Kidney epithelial cell (primary cell): ENCODE data around the gene TMEM132D. TPM values are rescaled to one million over a fixed set of nuclear protein-coding genes. Genes with fewer than 3 reads are reported as not detected.

Experiments used
- DNase-seq: peaks from one replicate; pipeline ENCODE4 v3.0.0-alpha.2; 2010; ENCODE audit warnings: low read depth
- H3K27me3 ChIP-seq: 2 replicates; pipeline ENCODE4 v1.6.0; 2011; ENCODE audit warnings: low read length; ENCODE audit not compliant: control insufficient read depth, insufficient read depth
- H3K36me3 ChIP-seq: 2 replicates; pipeline ENCODE4 v1.5.1; 2011; ENCODE audit warnings: low read length; ENCODE audit not compliant: control insufficient read depth, insufficient read depth
- H3K4me3 ChIP-seq: 2 replicates; pipeline ENCODE4 v1.5.1; 2011; ENCODE audit warnings: low read depth, mild to moderate bottlenecking, control low read depth, low read length
- total RNA-seq: library from RNA; depleted of rRNA; stranded (reverse); fragments of >200 nt; gene quantifications from 2 replicates; pipeline ENCODE4 v1.2.3, GENCODE V29; 2015
- TF ChIP-seq, protein P1 (sequence below): IDR thresholded peaks from 2 replicates; pipeline ENCODE4 v1.5.1; 2011; ENCODE audit warnings: mild to moderate bottlenecking, moderate library complexity, low read length, control low read depth, inconsistent platforms; ENCODE audit not compliant: insufficient read depth, poor library complexity, severe bottlenecking

The TMEM132D gene
- total RNA-seq, 1 donor from 2014 or later, result 6.4 TPM

DNA sequence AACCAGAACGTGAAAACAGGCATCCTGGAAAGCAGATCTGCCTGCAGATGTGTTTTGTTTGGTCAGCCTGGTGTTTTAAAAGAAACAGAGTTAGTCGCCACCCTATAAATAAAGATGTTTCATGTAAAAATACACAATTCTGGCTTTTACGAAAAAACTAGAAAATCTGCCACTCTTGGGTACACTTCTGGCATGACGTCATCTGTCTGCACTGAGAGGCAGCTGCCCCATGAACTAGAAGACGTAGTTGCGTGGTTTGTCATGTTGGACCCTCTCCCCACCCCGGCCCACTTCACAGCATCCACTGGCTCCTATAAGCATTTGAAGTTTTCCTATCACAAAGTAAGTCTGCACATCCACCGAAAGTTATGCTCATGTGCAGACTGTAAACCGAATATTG is 658.1 kb downstream of the TMEM132D start:
- Histone ChIP-seq H3K27me3 (no peaks in the 10 kb centered on the region), H3K36me3 (no peaks in the 10 kb centered on the region), H3K4me3 (no peak overlapping the region)
- TF ChIP-seq, protein P1, sequence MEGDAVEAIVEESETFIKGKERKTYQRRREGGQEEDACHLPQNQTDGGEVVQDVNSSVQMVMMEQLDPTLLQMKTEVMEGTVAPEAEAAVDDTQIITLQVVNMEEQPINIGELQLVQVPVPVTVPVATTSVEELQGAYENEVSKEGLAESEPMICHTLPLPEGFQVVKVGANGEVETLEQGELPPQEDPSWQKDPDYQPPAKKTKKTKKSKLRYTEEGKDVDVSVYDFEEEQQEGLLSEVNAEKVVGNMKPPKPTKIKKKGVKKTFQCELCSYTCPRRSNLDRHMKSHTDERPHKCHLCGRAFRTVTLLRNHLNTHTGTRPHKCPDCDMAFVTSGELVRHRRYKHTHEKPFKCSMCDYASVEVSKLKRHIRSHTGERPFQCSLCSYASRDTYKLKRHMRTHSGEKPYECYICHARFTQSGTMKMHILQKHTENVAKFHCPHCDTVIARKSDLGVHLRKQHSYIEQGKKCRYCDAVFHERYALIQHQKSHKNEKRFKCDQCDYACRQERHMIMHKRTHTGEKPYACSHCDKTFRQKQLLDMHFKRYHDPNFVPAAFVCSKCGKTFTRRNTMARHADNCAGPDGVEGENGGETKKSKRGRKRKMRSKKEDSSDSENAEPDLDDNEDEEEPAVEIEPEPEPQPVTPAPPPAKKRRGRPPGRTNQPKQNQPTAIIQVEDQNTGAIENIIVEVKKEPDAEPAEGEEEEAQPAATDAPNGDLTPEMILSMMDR, result no peak
- no peak for DNase-seq

DNA sequence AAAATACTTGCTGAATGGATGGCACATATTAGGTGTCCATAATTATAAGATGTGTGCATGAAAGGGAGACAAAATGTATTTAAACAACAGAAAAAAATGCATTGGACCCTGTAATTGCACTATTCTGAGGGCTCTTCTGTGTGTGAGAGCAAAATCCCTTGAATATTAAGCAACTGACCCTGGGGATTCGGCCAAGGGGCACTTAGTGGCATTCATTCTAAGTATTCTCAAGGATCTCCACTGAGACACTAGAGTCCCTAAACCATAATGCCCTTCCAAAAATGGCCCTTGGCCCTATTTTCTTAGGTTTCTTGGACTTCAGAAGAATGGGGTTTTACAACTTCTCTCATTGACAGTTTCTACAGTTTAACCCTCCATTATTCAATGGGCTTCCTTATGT is 662.0 kb downstream of the TMEM132D start:
- Histone ChIP-seq H3K4me3 (no peak overlapping the region), H3K27me3 (no peaks in the 10 kb centered on the region), H3K36me3 (no peaks in the 10 kb centered on the region)
- TF ChIP-seq, protein P1, result no peak
- no peak for DNase-seq

DNA sequence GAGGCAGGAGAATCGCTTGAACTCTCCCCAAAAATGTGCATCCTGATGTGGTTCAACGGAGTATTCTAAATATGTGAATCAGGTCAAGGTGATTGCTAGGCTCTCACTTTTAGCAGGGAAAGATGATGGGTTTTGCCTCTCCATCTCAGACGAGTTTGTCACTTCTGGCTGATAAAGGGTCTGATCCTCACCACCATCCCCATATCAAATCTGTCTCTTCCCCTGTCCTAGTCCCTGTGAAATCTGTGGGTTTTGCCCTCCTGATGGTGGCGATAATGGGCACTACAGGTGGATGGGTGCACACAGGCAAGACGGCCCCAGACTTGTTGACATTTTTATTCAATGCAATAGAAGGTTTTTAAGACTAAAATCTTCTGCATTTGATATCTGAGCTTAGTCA is 665.9 kb downstream of the TMEM132D start:
- no peak for DNase-seq
- Histone ChIP-seq H3K4me3 (no peak overlapping the region), H3K36me3 (no peaks in the 10 kb centered on the region), H3K27me3 (no peaks in the 10 kb centered on the region)
- TF ChIP-seq, protein P1, result no peak

DNA sequence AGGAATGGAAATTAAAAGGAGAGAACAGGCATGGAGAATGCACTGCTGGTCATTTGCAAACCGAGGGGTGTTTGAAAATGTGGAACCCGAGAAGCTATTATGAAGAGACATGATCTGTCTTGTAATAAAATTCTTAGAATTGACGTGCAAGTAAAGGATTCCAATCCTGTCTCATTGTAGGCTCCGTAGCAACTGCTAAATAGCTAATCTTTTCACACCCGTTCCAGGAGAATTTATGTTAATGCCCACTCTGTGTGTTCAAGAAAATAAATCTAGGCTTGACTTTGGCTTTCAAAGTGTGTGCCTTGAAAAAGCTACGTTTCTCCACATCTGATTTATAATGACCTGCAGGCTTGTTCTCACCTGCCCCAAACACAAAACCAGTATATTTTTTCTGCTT is 669.6 kb downstream of the TMEM132D start:
- H3K36me3 ChIP-seq, result no peaks in the 10 kb centered on the region
- no peaks in the 10 kb centered on the region for H3K27me3 ChIP-seq
- H3K4me3 ChIP-seq, result no peak overlapping the region
- no peak for DNase-seq
- TF ChIP-seq, protein P1, result no peak

DNA sequence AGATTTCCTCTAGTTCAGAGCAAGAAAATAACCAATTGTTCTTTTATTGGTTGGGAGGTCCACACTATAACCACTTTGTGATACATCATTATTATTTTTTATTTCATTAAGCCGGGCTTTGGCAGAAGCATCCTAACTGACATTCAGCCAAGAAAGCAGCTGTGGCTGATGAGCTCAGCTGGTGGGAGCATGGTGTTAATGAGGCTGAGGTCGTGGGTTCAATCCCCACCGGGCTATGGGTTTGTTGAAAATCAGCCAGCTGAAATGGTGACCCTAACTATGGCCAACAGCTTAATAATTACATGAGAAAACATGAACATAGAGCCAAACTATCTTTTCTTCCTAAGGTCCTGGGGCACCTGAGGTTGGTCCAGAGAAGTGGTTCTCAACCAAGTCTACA is 672.3 kb downstream of the TMEM132D start:
- Histone ChIP-seq H3K36me3 (no peaks in the 10 kb centered on the region), H3K4me3 (no peak overlapping the region), H3K27me3 (no peaks in the 10 kb centered on the region)
- no peak for DNase-seq
- TF ChIP-seq, protein P1, result no peak

DNA sequence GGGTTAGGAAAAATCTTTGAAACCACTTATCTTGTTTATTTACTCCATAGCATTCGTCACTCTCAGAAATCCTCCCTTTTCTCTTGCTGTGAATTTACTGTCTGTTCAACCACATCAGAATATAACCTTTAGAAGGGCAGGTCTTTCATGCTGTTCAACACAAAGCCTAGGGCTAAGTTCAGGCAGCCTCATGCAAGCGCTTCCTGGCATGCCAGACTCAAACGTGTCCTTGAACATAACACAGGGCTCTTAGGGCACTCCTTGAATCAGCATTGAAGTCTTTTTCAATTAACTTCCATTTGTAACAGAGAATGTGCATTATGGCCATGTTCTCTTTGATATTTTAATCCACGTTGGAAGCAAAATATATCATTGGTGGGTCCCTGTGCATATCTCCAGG is 672.8 kb downstream of the TMEM132D start:
- Histone ChIP-seq H3K27me3 (no peaks in the 10 kb centered on the region), H3K4me3 (no peak overlapping the region), H3K36me3 (no peaks in the 10 kb centered on the region)
- TF ChIP-seq, protein P1, result no peak
- DNase-seq, result no peak
